Fibroblast of upper back skin (primary cell): ENCODE data around the gene HOXA6.

ENCODE experiments used
- DNase-seq: peaks from one replicate; pipeline ENCODE4 v3.0.0-alpha.2; 2013

The HOXA6 gene

GRCh38 chr7:27148756-27149641 lies 1.4 kb upstream of the HOXA6 start:
- DNase-seq, result no peak

GRCh38 chr7:27148031-27148755 lies 619 bp upstream of the HOXA6 start:
- DNase-seq, result no peak

- DNase-seq, result no peak
Measured at GRCh38 chr7:27146491-27147198, 929 bp downstream of the HOXA6 start.

GRCh38 chr7:27145914-27146412 lies 1.6 kb downstream of the HOXA6 start:
- DNase-seq, result no peak

- no peak for DNase-seq
Measured at GRCh38 chr7:27145165-27145913, 2.2 kb downstream of the HOXA6 start.

- DNase-seq, result no peak
Measured at GRCh38 chr7:27144781-27145164, 2.8 kb downstream of the HOXA6 start.

GRCh38 chr7:27143950-27144780 lies 3.4 kb downstream of the HOXA6 start:
- DNase-seq, result no peak

- peak; percentile 85 for DNase-seq
Measured at GRCh38 chr7:27143023-27143949, 4.3 kb downstream of the HOXA6 start, which contains the start of gene HOXA5. Gene HOXA5 (minus strand): TSS chr7:27143681. CDS start chr7:27143607, 74 bp downstream.

GRCh38 chr7:27142580-27143022 lies 5.0 kb downstream of the HOXA6 start:
- DNase-seq, result no peak

- no peak for DNase-seq
Measured at GRCh38 chr7:27141923-27142579, 5.5 kb downstream of the HOXA6 start.

- no peak for DNase-seq
Measured at GRCh38 chr7:27141137-27141922, 6.2 kb downstream of the HOXA6 start.

GRCh38 chr7:27140126-27140857 lies 7.3 kb downstream of the HOXA6 start:
- no peak for DNase-seq

- DNase-seq, result no peak
Measured at GRCh38 chr7:27139334-27140125, 8.0 kb downstream of the HOXA6 start.

- no peak for DNase-seq
Measured at GRCh38 chr7:27138985-27139333, 8.6 kb downstream of the HOXA6 start.

- DNase-seq, result no peak
Measured at GRCh38 chr7:27138472-27138871, 9.1 kb downstream of the HOXA6 start.

GRCh38 chr7:27137640-27138315 lies 9.8 kb downstream of the HOXA6 start:
- no peak for DNase-seq

- DNase-seq, result peak; percentile 91
Measured at GRCh38 chr7:27134392-27134791, 13.2 kb downstream of the HOXA6 start.
